Stimulated activated CD4-positive, alpha-beta T cell treated with anti-CD3 and anti-CD28 coated beads, TNF-alpha, amount 100 ng/mL, for 4 hours (primary cell): ENCODE data around the gene RARA.
A peak's percentile ranks its signal among the peaks of the same experiment; 100 is the strongest.

Experiments used
- DNase-seq, 3 experiments: peaks; one replicate each; pipeline ENCODE4 v3.0.0-alpha.2; 2020; ENCODE audit warnings: low read depth in 3 of 3

The RARA gene

DNA sequence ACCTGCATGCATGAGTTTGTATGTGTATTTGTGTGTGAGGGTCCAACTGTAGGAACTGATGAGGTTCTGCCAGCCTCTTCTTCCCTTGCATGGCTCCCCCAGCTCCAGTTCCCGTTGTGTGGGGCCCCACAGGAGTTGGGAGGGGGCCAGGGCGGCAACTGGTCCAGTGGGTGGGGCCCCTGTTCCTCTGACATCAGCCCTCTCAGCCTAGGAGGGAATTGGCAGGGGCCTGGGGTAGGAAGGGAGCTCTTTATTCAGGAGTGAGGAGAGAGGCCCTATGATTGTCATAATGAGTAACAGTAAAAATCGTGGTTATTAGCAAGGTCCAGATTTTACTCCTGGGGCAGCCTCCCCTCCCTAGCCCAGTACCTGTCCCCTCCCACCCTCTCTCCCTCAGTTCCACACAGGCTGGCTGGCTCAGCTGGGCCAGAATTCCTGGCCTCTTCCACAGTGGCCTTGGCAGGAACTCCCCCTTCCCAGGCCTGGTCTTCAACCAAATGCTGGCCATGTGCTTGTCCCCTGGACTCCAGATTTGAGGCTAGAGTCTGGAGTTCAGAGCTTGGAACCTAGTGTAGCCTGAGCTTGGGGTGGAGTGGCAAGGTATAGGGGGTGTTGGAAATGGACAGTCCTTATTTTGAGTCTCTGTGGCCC, 18.9 kb downstream of the RARA start:
- no peak for DNase-seq

DNA sequence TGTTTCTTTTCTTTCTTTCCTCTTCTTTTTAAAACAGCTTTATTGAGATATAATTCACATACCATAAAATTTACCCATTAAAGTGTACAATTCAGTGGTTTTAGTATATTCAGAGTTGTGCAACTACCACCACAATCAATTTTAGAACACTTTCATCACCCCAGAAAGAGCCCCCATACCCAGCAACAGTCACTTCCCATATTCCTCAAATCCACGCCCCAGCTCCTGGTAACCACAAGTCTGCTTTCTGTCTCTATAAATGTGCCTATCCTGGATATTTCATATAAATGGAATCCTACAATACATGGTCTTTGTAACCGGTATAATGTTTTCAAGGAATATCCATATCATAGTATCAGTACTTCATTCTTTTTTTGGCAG, 19.4 kb downstream of the RARA start:
- no peak for DNase-seq

DNA sequence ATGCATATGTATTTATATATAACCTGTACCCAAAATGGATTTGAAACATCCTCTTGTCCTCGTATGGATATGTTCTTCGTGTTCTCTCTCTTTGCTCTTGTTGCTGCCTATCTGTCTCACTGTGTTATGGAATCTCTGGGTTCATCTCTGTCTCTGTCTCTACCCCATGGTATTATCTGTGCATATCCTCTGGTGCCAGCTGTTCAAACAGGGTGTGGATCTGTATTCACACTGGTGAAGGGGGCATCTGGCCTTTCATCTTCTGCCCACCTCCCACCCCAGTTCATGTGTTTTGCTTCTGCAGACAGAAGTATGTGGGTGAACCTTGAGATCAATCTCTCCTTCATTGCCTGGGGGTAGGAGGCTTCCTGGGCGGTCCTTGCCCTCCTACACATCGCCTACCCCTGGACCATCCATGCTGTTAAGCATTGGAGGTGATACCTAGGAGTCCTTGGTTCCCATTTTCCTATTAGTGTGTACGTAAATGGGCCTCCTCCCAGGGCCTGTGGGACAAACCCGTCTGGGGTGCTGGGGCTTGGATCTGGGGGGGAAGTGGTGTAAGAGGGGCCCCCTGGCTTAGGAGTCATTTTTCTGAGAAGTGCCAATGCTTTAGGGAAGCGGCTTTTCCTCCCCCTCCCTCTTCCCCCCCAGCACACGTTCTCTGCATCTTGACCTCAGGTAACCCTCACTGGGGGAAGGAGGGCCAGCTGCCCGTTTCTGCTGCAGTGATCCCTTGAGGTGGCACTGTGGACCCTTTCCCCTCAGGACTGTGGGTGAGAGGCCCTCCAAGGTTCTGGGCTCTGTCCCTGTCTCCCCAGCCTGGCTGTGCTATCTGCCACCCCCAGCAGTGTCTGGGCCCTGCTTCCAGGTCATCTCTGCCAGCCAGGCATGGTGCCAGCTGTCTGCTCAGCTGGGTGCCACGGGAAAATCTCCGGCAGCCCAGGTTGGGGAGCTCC, 21.1 kb downstream of the RARA start:
- no peak for DNase-seq

DNA sequence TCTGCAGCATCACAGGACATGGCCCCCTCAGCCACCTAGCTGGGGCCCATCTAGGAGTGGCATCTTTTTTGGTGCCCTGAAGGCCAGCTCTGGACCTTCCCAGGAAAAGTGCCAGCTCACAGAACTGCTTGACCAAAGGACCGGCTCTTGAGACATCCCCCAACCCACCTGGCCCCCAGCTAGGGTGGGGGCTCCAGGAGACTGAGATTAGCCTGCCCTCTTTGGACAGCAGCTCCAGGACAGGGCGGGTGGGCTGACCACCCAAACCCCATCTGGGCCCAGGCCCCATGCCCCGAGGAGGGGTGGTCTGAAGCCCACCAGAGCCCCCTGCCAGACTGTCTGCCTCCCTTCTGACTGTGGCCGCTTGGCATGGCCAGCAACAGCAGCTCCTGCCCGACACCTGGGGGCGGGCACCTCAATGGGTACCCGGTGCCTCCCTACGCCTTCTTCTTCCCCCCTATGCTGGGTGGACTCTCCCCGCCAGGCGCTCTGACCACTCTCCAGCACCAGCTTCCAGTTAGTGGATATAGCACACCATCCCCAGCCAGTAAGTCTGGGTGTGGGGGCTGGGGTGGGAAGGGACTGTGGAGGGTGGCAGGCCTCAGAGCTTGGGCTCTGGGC, 22.0 kb downstream of the RARA start:
- no peak for DNase-seq

DNA sequence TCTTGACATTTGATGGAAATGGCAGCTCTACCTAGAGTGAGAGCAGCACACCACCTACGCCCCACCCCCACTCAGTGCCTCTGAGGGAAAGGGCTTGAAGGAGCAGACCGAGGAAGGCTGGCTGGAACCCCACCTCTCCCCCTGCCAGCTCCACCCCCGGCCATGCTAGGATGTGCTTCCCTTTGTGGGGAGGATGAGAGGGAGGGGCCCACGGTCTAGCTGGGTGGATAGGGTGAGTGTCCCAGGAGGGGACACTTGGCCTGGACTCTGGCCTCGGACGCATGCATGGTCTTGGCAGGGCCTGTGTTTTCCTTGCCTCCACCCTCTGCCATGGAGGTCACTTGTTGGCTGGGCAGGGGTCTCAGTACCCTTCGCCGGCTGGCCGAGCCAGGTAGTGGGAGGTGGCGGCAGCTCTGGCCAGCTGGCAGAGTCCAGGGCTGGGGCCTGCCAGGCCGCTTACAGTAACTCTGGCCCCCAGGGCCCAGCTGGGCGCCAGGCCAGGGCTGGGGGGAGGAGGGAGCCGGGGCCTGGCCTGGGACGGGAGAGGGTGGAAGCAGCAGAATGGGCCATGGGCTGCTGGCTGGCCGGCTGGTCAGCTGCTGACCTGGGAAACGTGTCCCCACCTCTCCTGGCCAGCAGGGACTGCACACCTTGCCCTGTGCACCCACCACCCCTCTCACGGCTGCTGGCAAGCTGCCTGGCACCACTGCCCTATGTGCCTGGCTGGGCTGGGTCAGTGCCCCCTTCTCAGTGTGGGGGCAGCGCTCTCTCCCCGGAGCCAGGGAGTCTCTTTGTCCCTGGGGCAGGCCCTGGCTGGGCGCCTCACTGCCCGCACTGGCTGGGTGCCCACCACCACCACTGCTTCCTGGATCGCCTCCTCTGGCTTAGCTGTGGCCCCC, 23.0 kb downstream of the RARA start:
- DNase-seq: no peak

DNA sequence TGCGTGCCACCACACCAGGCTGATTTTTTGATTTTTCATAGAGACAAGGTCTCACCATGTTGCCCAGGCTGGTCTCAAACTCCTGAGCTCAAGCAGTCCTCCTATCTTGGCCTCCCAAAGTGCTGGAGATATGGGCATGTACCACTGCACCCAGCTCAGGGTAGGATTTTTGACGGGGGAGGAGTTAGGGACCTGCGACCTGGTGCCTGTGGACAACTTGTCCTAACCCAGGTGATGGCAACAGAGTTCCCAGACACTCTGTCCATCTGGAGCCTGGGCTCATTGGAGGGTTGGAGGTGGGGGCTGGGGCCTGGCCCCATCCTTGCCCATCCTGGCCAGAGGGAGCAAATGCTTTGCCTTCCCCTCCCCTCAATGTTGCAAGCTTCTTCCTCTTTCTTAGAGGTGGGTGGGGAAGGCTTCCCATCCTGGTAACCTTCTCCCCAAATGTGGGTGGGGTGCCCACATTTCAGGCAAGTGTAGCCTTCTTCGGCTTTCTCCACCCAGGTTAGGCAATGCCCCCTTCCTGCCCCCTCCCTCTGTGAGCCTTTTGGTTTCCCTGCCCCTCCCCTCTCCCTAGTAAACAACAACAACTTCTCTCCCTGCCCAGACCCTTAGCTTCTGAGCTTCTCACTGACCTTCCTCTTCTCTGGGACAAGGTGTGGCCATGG, 24.9 kb downstream of the RARA start:
- DNase-seq: no peak

DNA sequence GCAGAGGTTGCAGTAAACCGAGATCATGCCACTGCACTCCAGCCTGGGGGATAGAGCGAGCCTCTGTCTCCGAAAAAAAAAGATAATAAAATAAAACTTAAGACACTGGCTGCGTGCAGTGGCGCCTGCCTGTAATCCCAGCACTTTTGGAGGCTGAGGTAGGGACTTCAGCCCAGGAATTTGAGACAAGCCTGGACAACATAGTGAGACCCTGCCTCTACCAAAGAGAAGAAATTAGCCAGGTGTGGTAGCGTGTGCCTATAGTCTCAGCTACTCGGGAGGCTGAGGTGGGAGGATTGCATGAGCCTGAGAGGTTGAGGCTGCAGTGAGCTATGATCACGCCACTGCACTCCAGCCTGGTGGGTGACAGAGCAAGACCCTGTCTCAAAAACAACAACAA, 26.6 kb downstream of the RARA start:
- no peak for DNase-seq

DNA sequence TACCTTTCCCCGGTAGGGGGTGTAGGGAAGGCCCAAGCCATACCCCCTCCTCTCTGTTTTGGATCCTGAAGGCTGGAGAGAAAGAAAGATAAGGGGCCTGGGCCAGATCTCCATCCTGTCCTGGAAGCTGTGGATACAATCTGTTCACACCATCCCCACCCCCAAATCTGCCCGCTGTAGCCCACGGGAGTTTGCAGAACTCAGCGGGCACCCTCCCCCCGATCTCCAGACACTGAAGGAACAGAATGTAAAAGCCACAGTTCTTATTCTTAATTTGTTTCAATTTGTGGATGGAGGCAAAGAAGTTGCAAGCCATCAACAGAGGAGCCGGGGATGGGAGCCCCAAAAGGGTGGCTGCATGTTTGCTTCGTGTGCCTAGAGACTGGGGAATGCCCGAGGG, 28.4 kb downstream of the RARA start:
- DNase-seq: no peak

DNA sequence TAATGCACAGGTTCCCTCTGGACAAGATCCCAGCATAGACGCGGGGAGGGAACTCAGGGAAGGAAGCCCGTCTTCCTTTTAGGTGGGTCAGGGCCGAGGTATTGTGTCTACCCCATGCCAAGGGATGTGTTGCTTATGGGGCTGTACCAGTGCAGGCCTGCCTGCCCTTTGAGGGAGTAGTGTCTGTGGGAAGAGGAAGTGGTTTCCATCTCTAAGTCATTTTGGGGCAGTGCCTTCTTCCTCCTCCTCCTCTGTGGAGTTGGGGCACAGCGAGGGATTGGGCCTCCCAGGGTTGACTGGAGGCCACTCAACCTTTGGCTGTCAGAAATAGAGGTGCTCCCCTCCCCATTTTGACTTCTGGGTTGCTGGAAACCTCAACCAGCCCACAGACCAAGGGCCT, 29.1 kb downstream of the RARA start:
- no peak for DNase-seq

DNA sequence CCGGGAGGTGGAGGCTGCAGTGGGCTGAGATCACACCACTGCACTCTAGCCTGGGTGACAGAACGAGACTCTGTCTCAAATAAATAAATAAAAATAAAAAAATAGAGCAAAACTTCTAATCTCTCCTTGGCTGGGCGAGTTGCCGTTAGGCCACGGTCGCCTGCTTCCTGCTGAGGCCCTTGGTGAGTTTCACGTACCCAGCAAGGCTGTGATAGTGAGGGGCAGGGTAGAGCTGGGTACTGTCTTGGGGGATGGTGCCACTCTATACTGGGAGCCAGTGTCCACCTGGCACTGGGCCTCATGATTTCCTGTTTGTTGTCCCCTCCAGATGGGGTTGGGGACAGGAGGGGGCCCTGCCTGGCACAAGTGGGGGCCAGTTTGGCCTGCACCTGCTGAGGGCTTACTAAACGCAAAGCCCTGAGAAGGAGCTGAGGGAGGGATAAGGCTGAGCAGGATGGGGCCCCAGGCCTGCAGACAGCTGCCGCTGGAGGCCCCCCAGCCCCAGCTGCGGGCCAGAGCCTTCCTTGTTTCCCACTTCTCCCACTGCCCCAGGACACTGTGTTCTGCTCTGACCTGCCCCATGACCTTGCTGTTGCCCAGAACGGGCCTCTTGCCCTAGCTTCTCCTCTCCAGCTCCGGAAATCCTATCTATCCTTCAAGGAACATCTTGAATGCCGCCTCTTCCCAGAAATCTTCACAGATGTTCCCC, 30.1 kb downstream of the RARA start:
- no peak for DNase-seq

DNA sequence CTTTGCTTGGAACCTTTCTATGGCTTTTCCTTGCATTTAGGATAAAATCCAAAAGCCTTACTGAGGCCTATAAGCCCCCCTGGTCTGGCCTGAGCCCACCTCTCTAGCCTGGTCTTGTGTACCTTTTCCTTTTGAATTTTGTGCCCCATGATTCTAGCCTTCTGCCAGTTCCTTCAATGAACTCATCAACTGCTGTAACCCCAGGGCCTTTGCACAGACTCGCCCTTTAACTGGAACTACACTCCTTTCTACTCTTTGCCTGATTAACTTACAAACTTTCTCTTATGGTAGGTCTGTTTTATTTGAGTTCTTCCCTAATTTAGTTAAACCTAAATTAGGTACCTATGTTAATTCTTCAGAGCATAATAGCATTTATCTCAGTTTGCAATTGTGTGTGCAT, 31.3 kb downstream of the RARA start:
- no peak for DNase-seq

DNA sequence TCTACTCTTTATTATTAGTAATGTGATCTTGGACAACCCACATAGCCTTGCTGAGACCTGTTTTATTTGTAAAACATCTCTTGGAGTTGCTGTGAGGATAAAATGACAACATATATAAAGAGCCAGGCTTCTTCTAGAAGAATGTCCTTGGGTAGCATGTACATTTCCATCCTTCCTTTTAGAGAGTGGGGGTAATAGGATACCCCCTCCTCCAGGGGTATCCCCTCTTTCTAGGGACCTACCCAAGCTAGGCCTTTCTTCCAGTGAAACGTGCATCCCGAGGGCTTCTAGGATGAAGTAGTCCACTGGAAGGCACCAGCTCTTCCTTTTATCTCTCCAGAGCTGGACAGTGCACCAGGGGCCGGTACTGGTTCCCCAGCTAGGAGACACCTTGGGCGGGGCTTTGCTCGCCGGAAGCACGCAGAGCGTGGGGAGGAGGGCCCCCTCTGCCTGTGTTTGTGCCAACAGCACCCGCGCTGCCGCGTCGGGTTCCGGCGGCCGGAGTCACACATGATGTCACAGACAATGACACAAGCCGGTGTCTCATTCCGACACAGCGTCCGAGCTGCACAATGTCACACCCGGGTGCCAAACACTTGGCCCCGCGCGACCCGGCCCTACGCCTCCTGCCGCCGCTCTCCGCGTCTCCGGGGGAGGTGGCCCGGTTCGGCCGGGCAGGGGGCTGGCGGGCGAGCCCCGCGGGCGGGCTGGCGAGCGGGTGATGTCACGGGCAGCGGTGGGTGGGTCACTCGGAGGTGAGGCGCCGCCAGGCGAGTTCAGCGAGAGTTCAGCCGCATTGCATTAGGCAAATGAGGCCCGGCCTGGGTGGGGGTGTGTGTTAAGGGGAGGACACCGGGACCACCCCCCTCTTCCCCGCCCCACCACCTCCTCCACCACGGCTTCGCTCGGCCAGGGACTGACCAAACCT, 32.2 kb downstream of the RARA start:
- peak in 2 of 3 experiments; percentile 71 to 76 for DNase-seq

DNA sequence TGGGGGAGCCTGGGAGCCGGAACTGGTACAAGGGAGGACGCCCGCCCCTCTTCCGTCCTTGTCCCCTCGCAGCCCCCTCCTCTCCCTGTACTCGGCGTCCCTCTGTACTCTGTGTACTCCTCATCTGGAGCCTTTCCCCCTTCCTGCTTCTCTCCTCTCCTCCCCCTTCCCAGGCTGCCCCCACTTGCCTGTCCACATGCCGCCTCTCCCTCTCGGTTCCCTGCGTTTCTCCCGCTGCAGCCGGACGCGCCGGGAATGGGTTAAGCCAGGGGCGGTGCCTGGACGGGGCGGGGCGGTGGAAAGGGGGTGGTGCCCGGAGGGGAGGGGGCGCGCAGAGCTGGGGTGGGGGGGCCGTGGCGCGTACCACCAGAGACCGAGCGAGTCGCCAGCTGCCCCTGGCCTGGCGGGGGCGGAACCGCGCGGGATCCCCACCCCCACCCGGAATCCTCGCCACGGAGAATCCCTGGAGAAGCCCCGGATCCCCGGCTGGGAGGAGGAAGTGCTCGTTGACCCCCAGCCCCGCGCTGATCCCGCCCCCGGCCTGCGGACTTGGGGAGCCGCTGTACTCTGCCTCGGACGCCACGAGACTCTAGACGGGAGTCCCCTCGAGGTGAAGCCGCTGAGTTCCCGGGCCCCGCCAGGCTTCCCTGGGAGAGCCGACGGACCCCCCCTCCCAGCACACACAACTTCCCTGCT, 33.0 kb downstream of the RARA start:
- DNase-seq: no peak

DNA sequence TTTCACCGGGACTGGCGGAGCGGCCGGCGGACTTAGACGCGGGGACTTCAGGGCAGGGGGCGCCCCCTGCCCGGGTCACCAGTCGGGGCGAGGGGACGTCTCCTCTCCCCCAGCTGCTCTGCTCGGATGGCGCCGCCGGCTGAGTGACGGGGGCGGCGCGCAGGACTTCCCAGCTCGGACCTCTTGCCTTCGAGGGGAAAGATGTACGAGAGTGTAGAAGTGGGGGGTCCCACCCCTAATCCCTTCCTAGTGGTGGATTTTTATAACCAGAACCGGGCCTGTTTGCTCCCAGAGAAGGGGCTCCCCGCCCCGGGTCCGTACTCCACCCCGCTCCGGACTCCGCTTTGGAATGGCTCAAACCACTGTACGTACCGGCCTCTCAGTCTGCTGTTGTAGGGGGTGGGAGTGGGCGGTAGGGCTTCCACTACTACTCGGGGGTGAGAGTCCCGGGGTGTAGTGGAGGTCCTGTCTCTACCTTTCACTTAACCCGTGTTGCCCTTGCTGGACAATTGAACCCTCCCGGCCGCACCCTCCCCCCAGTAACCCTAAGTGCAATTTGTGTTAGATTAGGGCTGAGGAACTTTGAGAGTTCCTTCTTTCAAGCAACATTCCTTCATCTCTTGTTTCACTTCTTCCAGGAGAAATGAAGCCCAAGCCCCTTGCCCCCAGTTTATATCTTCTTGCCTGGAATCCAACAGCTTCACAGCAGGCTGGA, 33.7 kb downstream of the RARA start:
- no peak for DNase-seq

DNA sequence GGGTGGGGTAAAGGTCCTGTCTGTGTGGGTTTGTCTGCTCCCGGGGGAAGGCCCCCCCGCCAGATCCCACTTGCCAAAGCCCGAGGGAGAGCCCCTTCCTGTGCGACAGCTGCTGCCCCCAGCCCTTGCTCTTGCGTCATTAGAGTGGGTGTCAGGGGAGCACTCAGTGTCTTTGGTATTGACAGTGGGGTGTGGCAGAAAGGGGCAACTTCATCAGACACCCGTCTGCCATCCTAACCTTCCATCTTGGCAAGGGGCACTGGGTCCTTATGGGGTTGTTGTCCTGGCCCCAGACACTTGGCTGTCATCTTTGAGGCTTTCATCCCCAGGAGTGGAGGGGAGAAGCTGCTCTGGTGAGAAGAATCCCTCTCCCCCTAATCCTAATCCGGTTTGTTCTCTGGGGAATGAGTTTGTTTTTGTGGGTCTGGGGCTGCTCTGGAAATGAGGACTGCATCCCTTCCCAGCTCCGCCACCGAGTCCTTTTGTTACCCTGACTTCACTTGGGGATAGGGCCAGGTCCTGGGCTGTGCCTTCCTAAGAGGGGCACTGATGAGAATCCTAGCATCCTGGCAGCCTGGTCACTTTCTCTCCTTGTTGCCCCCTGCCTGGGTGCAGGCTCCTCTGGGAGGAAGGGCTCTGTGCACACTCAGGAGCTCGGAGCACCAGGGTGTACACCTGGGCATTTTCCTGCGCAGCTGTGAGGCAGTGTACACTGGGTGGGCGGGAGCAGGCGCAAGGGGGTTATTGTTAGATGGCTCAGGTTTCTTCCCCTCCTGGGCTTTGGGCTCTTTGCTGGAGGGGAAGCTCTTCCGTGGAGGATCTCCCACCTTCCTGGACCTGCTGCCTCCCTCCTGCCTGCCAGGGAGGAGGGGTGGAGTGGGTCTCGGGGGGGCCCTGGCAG, 34.5 kb downstream of the RARA start:
- DNase-seq: no peak

DNA sequence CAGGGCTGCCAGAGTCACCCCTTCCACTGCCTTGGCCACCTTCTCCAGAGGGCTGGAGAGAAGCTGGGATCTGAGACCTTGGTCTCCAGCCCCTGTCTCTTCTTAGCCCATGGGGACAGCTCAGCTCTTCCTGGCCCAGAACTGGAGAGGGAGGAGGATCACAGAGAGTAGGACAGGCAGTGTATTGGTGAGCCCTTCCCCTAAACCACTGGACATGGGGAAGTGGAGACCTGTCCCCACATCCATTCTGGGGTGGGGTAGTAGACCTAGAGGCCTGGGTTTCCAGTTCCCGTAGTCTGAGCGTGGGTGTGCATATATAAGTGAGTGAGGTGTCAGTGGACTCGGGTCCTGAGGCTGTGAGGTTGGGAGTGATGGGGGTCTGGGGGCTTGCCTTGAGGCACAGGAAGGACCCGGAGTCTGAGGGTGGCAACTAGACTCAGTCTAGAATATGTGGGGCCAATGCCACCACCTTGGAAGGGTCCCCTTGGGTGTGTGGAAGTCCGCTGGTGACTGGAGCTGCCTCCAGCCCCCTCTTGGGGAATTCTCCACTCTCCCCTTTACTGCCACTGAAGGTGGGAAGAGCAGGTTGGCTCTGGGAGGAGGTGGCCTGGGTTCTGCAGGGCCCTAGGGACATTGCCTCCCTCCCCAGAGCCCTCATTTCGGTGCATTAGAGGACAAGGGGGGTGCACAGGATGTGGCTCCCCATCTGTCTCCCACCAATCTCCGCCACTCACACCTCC, 35.6 kb downstream of the RARA start:
- no peak for DNase-seq
